Measurements from ENCODE around the gene ADAMTS6. TPM values are rescaled to one million over a fixed set of nuclear protein-coding genes. Genes with fewer than 3 reads are reported as not detected.

ADAMTS6 gene
- total RNA-seq, 1 donor from 2014 or later: 1.5 TPM

DNA sequence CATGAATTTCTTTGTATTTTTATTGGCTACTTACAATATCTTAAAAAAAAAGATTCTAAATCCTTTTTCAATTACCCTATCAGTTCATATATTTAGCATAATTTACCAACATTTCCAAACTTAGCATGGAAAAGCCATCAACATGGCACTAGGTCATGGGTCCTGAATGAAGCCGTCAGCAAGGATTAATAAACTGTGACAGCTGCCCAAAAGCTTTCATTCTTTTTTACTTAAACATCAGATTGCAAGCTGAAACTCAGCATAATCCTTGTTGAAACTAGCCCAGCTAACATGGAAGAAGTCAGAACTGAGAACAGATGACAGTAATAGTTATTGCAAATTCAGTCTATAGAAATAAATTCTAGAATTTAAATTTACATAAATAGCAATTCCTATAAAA, 209.8 kb downstream of the ADAMTS6 start:
- intact Hi-C loops (cut with micrococcal nuclease): no loop called here
- H3K36me3 ChIP-seq: no peaks in the 10 kb centered on the region
- no peak overlapping the region for H3K4me3 ChIP-seq
- no peak for DNase-seq
- H3K27ac ChIP-seq (replicated peaks): no peak overlapping the region
- H3K9me3 ChIP-seq (replicated peaks): no peaks in the 10 kb centered on the region
- H3K27me3 ChIP-seq (ENCODE audit: low read depth): no peaks in the 10 kb centered on the region
- no peaks in the 10 kb centered on the region for H3K4me1 ChIP-seq
- TF ChIP-seq, protein P1, sequence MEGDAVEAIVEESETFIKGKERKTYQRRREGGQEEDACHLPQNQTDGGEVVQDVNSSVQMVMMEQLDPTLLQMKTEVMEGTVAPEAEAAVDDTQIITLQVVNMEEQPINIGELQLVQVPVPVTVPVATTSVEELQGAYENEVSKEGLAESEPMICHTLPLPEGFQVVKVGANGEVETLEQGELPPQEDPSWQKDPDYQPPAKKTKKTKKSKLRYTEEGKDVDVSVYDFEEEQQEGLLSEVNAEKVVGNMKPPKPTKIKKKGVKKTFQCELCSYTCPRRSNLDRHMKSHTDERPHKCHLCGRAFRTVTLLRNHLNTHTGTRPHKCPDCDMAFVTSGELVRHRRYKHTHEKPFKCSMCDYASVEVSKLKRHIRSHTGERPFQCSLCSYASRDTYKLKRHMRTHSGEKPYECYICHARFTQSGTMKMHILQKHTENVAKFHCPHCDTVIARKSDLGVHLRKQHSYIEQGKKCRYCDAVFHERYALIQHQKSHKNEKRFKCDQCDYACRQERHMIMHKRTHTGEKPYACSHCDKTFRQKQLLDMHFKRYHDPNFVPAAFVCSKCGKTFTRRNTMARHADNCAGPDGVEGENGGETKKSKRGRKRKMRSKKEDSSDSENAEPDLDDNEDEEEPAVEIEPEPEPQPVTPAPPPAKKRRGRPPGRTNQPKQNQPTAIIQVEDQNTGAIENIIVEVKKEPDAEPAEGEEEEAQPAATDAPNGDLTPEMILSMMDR (IDR thresholded peaks at IDR 0.05; ENCODE audit: borderline replicate concordance): no peak

- Histone ChIP-seq H3K9me3 (replicated peaks) (no peaks in the 10 kb centered on the region), H3K27ac (replicated peaks) (no peak overlapping the region), H3K36me3 (no peaks in the 10 kb centered on the region), H3K4me1 (no peaks in the 10 kb centered on the region), H3K27me3 (ENCODE audit: low read depth) (no peaks in the 10 kb centered on the region), H3K4me3 (no peak overlapping the region)
- intact Hi-C loops (cut with micrococcal nuclease): no loop called here
- TF ChIP-seq, protein P1 (IDR thresholded peaks at IDR 0.05; ENCODE audit: borderline replicate concordance): no peak
- DNase-seq: peak; percentile 20
Measured at GRCh38 chr5:65268525-65268924, 213.2 kb downstream of the ADAMTS6 start.

DNA sequence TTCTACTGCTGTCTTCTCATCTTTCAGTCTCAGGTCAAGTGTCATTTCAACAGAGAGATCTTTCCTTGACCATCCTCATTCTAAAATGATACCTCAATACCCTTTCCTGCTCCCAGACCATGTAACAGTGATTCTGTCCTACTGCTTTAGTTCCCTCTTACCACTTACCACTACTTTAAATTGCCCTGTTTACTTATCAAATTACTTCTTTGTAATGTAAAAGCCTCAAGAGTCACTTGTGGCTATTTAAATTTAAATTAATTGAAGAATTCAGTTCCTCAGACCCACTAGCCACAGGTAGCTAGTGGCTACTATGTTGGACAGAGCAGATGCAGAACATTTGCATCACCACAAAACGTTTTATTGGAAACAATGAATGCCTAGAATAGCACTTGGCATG, 217.3 kb downstream of the ADAMTS6 start:
- Histone ChIP-seq H3K36me3 (no peaks in the 10 kb centered on the region), H3K9me3 (replicated peaks) (no peaks in the 10 kb centered on the region), H3K4me1 (peaks cover 14% of the 10 kb centered on the region), H3K27ac (replicated peaks) (no peak overlapping the region), H3K4me3 (no peak overlapping the region), H3K27me3 (ENCODE audit: low read depth) (no peaks in the 10 kb centered on the region)
- intact Hi-C loops (cut with micrococcal nuclease): no loop called here
- TF ChIP-seq, protein P1 (IDR thresholded peaks at IDR 0.05; ENCODE audit: borderline replicate concordance): no peak
- DNase-seq: no peak

DNA sequence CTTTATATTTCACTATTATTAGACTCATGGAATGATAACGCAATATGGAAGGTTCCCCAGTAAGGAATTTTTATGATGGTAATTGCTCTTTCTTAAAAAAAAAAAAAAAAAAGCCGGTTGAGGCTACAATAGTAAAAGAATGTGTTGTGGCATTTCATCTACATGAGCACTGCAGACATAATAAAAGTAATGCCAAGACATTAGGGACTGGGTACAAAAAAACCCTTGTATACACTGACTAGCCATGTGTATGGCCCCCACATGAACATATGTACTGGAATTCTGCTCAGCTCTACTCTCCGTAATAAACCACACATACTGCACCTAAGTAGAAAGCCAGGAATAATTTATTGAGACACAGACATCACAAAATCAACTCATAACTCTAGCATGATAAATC, 218.4 kb downstream of the ADAMTS6 start:
- TF ChIP-seq, protein P1 (IDR thresholded peaks at IDR 0.05; ENCODE audit: borderline replicate concordance): no peak
- intact Hi-C loops (cut with micrococcal nuclease): no loop called here
- Histone ChIP-seq H3K4me1 (peaks cover 14% of the 10 kb centered on the region), H3K36me3 (no peaks in the 10 kb centered on the region), H3K27me3 (ENCODE audit: low read depth) (no peaks in the 10 kb centered on the region), H3K4me3 (no peak overlapping the region), H3K9me3 (replicated peaks) (no peaks in the 10 kb centered on the region), H3K27ac (replicated peaks) (no peak overlapping the region)
- no peak for DNase-seq

- DNase-seq: no peak
Measured at GRCh38 chr5:65262649-65263059, 219.1 kb downstream of the ADAMTS6 start.

More at GRCh38 chr5:65262649-65263059, 219.1 kb downstream of the ADAMTS6 start:
- Histone ChIP-seq H3K4me3 (peak overlapping the region; percentile 7), H3K4me1 (peaks cover 14% of the 10 kb centered on the region), H3K9me3 (replicated peaks) (no peaks in the 10 kb centered on the region), H3K36me3 (no peaks in the 10 kb centered on the region), H3K27ac (replicated peaks) (no peak overlapping the region), H3K27me3 (ENCODE audit: low read depth) (no peaks in the 10 kb centered on the region)
- intact Hi-C loops (cut with micrococcal nuclease): no loop called here
- TF ChIP-seq, protein P1 (IDR thresholded peaks at IDR 0.05; ENCODE audit: borderline replicate concordance): no peak

Data from left ventricle myocardium inferior (tissue), 1 donor.